A673 (cell line): ENCODE results near the gene TAX1BP1.

Experiments
- CTCF ChIP-seq: fragments of 300-800, 200-600 bp; sonication (generic); conservative IDR thresholded peaks from 2 replicates; pipeline ENCODE4 v1.5.1; 2017; ENCODE audit warnings: low read depth, mild to moderate bottlenecking, antibody characterized with exemption, low read length, moderate library complexity, mixed read lengths
- EZH2 ChIP-seq: fragments of 200-600 bp; sonication (generic); IDR thresholded peaks from 2 replicates; pipeline ENCODE4 v1.6.1; 2017; ENCODE audit warnings: borderline replicate concordance, low read depth, mild to moderate bottlenecking, mixed read lengths, antibody characterized with exemption, low read length; ENCODE audit not compliant: poor library complexity, severe bottlenecking

GRCh38 chr7:27825891-27826290, 85.9 kb downstream of the TAX1BP1 start:
- TF ChIP-seq CTCF, result no peak
- no peak for TF ChIP-seq EZH2
